ENCODE measurements around the gene MED13L. TPM values are rescaled to one million over a fixed set of nuclear protein-coding genes. Genes with fewer than 3 reads are reported as not detected.

The MED13L gene
- total RNA-seq, 1 donor from 2014 or later, result 36.0 TPM

DNA sequence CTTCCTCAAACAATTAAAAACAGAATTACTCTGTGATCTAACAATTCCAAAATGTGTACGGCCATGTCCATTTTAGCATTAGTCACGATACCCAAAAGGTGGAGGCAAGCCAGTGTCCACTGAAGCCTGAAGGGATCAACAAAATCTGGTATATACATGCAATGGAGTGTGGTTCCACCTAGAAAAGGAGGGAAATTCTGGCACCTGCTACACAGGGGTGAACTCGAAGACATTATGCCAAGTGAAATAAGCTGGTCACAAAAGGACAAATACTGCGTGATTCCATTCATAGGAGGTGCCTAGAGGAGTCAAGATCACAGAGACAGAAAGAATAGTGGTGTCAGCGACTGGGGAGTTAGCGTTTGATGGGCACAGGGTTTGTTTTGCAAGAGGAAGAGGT, 331.4 kb downstream of the MED13L start:
- no peak for DNase-seq (ENCODE audit: low read depth, low spot score)

DNA sequence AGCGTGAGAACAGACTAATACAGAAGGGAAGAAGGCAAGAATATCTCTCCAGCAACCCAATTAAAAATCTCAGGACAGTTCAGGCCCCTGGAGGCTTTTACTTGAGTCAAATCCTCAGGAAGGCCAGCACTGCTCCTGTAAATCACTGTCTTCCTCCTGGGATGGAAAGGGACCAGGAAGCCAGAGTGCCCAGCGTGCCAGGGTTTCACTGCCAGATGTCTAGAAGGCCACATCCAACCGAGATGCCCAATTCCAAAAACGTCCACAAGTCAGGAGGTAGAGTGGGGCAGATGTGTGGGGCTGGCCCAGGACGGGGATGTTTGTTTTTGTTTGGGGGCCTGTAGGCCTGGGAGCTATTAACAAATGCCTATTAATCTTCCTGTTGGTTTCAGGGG, 332.0 kb downstream of the MED13L start:
- DNase-seq (ENCODE audit: low read depth, low spot score), result no peak

DNA sequence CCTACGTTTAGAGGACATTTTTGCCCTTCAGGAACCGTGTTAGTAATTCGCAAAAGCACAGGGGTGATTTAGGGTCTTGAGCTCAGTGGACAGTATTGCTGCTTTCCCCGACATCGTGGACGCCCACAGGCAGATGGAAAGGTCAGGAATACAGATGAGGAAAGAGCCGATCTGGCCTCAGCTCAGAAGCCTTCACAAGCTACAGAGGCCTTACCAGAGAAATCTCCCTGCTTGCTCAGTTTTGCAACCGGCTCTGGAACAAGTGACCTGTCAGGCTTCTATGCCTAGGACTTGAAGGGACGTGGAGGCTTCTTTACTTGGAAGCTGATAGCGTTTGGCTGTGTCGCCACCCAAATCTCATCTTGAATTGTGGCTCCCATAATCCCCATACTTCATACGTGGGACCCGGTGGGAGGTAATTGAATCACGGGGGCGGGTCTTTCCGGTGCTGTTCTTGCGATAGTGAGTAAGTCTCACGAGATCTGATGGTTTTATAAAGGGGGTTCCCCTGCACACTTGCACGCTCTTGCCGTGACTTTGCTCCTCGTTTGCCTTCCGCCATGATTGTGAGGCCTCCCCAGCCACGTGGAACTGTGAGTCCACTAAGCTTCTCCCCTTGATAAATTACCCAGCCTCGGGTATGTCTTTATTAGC, 332.5 kb downstream of the MED13L start:
- DNase-seq (ENCODE audit: low read depth, low spot score), result no peak

DNA sequence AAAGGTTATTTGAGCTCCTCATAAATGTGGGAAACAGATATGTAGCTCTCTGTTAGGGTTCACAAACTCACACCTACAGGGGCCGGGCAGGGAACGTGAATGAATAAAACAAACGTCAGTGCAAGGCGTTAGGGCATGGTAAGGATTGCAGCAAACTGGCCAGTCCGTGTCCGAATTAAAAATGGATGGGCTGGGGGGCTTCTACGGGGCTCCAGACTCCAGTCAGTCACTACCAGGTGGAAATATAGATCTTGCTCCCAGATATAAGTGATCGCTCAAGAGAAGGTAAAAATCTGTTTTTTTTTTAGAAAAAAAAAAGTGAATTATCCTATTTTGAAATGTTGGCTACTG, 333.1 kb downstream of the MED13L start:
- DNase-seq (ENCODE audit: low read depth, low spot score), result no peak

DNA sequence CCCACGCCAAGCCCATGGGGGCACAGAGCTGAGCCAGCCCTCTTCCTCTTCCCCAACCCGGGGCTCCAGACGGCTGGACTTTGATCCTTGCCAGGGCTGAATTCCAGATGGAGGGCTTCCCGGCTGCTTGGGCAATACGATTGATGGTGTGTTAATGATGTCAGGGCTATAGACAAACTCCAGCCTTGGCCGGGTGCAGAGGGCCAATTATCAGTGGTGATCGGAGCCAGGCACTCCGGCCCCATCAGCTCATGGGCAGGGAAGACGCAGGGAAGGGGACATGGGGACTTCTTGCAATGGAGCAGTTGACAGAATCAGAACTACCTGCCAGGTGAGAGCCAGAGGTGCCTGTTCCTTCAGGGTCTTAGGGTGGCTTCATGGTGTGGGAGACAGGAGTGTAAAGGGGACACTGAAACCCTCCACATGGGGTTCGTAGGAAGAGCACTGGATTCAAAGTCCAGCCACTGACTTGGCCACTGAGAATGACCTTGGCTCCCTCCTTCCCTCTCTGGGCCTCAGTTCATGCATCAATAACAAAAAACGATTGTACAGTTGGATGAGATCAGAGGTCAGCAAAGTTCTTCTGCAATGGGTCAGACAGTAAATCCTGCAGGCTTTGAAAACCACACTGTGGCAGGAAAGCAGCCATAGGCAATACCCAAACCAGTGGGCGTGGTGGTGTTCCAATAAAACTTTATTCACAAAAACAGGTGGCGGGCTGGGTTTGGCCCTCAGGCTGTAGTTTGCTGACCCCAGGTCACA, 333.7 kb downstream of the MED13L start:
- no peak for DNase-seq (ENCODE audit: low read depth, low spot score)

DNA sequence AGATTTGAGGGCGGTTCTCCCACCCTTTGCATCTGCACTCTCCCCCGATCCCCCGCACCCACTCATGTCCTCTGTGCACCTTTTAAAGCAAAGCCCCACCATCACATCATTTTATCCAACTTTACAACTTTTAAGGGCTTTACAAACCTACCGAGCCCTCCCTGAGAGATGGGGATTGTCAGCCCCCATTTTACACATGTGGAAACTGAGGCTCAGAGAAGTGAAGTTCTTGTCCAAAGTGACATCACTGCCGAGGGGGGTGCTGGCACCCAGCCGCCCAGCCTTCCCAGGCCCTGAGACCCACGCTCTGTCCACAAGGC, 334.2 kb downstream of the MED13L start:
- DNase-seq (ENCODE audit: low read depth, low spot score), result no peak

DNA sequence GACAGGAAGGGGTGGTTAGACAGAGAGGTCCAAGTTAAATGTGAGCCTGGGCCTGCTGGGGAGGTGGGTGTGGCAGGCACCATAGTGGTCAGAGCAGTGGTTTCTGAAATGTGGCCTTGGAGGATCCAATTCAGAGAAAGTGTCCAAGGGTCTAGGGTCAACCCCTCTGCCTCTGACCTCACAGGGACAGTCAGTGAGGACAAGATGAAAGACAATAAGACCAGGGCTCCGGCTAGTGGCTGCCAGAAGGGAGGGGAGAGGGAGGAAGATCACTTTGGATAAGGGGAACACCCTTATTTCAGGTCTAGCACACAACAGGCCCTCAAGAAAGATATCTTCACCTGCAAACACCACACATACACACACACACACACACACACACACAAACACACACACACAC, 335.1 kb downstream of the MED13L start:
- no peak for DNase-seq (ENCODE audit: low read depth, low spot score)

DNA sequence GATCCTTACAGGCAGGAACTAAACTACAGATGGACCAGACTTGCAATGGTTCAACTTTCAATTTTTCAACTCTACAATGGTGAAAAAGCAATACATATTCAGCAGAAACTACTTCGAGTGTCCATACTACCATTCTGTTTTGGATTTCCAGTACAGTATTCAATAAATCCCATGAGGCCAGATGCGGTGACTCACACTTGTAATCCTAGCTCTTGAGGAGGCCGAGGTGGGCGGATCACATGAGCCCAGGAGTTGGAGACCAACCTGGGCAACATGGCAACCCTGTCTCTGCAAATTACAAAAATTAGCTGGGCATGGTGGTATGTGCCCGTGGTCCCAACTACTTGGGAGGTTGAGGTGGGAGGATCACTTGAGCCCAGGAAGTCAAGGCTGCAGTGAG, 336.1 kb downstream of the MED13L start:
- no peak for DNase-seq (ENCODE audit: low read depth, low spot score)

DNA sequence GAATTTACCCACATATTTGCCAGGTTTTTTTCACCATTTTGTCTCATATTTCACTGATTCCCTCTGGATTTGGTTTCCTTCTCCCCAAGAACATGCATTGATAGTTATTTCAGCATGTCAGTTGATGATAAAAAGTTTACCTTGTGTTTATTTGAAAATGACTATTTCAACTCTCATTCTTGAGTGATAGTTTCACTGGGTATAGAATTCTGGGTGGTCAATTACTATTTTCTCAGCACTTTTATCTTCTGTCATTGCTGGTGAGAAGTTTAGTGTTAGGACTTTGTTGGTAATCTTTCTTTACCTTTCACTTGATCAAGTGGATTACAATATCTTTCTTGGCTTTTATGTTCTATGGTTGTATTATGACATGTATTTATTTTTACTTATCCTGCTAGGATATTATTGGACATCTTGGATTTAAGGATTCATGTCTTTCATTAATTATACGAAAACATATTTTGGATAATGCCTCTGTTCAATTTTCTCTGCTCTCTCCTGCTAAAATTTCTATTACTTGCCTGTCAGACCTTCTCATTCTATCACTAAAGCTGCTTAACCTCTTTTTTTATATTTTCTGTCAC, 338.6 kb downstream of the MED13L start:
- no peak for DNase-seq (ENCODE audit: low read depth, low spot score)

DNA sequence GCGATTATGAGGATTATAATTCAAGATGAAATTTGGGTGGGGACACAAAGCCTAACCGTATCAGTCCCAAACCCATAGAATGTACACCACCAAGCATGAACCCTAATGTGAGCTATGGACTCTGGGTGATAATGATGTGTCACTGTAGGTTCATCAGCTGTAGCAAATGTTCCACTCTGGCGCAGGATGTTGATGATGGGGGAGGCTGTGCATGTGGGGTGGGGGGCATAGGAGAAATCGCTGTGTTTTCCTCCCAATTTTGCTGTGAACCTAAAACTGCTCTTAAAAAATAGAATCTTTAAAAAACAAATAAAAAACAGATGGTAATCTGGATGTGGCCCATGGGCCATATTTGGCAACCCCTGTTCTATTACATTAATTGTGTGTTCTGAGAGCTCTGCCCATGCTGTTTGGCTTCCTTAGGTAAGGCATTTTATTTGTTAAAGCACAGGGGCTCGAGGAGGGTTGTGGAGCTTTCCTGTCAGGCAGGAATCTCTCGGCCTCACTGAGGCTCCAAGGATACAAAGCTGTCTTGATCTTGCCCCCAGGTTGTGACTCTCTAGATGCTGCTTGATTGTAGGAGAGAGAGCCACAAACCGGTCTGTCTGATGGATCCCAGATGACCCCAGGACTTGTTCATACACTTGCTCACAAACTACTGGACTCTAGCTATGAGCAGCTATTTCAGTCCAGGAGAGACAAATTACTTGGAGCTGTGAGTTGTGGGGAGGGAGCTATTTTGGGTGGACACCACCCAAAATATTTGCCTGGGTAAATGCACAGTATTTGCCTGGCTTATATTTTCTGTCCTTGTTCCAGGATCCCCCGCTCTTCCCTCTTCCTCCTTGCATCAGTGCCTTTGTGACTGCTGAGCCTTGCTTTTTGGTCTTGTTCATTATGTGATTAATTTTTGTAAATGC, 340.2 kb downstream of the MED13L start:
- DNase-seq (ENCODE audit: low read depth, low spot score), result no peak

DNA sequence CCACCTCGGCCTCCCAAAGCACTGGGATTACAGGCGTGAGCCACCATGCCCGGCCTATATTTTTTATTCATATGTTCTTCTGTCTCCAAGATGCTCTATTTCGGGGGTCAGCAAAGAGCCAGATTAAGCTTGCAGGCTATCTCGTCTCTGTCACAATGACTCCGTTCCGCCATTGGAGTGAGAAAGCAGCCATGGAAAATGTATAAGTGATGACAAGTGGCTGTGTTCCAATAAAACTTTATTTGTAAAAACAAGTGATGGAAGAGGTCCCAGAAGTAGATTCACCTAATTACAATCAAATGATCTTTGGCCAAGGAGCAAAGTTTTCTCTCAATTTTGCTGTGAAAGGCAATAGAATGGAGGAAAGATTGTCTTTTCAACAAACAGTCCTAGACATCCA, 342.6 kb downstream of the MED13L start:
- no peak for DNase-seq (ENCODE audit: low read depth, low spot score)

DNA sequence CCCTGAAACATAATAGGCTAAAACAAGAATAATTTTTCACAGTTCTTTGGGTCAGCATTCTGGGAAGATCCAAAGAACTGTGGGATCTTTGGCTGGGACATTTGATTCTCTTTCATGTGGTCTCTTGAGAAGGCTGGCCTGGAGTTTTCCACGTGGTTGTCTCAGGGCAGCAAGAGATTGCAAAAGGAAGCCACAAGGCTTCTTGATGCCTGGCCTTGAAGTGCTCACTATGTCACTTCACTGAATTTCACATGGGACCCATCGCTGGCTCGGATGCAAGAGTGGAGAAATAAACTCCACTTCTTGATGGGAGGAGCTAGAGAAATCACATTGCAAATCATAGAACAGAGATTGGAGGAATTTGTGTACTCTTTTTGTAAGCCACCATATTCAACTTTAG, 343.4 kb downstream of the MED13L start:
- no peak for DNase-seq (ENCODE audit: low read depth, low spot score)

DNA sequence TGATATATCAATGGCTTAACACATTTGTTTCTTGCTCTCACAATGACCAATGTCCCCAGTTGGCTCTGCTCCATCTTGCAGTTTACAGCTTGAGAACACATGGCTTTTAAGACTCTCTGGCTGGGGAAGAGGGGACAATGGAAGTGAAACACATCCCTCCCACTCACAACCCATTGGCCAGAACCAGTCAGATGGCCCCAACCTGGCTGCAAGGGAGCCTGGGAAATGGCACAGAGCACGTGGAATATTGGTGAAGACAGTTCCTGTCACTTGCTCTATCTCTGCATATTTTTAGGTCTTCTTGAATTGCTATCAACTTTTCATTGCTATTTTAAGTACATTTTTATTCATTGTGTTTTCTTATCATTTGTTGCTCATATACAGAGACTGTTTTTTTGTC, 345.4 kb downstream of the MED13L start:
- no peak for DNase-seq (ENCODE audit: low read depth, low spot score)

DNA sequence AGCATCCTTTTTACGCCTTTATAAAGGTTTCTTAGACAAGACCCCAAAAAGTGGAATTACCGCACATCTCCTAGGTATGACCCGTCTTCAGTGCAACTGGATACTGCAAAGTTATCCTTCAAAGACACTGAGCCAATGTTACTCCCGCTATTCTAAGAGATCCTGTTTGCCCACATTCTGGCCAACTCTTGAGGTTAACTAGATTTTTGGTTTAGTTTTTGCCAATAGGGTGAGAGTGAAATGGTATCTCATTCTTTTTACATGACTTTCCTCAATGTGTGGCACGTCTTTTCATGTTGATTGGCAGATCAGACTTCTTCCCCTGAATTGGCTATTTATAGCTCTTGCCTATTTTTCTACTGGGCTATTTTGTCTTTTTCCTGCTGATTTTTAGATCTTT, 347.2 kb downstream of the MED13L start:
- no peak for DNase-seq (ENCODE audit: low read depth, low spot score)

DNA sequence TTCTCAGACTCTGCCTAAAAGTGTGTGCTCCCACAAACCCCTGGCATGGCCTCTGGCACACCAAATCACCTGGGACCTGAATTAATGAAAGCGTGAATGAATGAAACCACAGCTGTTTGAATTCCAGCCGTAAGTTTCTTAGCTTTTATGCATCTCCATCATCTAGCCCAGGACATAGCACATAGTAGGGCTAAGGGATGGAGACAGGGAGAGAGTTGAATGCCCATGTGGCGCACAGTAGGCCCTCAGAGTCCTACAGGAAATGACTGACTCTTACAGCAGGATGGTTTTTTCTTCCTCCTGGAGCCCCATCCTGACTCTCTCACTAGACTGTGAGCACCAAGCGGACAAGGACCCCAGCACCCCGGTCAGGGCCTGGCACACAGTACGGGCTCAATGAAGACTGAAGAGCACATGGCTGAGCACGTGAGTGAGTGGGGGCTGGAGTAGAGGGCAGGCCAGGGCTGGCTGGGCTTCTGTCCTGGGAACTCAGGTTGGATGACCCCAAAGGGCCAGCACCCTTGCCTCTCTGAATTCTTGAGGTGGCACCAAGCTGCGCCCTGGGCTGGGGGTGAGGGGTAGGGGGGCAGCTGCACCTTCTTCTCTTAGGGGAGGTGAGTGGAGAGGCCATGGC, 351.3 kb downstream of the MED13L start:
- no peak for DNase-seq (ENCODE audit: low read depth, low spot score)

DNA sequence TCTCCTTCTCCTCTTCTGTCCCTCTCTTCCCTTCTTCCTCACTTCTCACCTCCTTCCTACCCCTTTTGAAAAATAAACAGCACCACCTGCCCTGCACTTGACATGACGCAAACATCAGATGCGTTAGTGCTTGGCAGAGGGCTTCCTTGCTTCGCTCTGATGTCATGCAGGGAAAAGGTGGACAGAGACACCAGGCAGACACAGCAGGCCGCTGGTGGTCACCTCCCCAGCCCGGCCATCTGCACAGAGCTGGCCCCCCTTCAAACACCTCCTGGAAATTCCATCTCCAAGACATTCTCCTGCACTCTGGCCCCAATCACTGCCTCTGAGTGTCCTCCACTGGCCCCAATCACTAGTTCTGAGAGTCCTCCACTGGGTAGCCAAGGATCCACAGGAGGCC, 353.6 kb downstream of the MED13L start:
- no peak for DNase-seq (ENCODE audit: low read depth, low spot score)

DNA sequence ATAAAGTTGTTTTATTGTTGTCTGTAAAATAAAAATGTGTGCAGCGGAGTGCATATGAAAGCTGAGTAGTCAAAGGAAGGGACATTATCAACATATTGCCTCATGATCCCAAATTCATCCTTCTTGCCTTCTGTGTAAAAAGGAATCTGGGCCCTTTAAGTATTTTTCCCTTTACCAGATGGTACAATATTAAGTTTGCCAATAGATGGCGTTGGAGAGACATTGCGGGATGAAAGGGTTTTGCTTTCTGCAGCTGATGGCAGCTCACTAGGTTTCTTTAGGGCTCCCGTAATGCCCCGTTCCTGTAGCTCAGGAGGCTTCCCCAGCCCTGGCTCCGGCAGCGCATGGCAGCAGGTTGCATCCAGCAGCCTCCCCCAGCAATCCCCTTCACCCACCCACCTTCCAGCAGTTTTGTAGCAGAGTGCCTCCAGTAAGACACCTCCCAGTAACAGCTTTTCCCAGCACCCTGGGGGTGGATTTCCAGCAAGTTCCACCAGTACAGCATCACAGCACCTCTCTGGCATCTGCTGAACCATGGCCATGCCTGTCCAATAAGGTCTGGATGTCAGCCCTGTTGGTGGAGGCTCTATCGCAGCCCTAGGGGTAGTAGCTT, 354.4 kb downstream of the MED13L start:
- DNase-seq (ENCODE audit: low read depth, low spot score), result no peak

DNA sequence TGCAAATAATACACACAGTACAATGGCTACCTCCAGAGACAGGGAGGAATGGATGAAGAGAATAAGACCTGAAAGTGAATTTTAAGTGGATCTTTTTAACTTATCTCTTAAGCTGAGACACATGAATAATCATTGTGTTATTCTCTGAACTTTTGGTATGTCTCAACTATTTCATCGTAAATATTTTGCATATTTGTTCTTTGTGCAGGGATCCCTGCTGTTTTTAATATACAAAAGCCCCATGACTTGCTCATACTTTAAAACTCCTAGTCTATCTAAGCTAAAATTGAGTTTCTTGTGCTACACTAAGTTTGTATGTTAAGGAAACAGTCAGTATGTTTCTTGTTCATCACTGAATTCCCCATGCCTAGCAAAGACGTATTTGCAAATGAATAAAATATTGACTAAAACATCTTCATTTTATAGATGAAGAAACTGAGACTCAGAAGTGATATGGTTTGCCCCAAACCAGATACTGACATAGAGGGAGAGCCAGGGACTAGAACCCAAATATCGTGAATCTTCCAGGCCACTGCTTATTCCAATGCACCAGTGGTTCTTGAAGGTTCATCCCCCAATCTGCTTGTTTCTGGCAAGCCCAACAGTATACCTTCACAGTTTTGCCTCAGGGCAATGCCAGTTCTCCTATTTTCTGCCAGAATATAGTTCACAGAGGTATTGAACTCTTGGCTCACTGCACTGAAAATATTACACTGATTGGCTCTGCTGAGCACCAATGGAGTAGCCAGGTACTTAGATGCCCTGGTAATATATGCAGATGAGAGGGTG, 356.9 kb downstream of the MED13L start:
- no peak for DNase-seq (ENCODE audit: low read depth, low spot score)

DNA sequence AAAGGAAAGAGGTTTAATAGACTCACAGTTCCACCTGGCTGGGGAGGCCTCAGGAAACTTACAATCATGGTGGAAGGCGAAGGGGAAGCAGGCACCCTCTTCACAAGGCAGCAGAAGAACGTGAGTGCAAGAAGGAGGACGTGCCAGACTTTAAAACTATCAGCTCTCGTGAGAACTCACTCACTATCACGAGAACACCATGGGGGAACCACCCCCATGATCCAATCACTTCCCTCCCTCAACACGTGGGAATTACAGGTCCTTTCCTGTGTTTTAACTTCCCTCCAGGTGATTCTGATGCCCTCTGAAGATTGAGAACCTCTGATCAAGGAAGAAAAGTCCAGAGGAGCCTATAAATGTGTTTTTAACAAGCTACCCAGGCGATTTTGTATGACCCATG, 358.7 kb downstream of the MED13L start:
- no peak for DNase-seq (ENCODE audit: low read depth, low spot score)

DNA sequence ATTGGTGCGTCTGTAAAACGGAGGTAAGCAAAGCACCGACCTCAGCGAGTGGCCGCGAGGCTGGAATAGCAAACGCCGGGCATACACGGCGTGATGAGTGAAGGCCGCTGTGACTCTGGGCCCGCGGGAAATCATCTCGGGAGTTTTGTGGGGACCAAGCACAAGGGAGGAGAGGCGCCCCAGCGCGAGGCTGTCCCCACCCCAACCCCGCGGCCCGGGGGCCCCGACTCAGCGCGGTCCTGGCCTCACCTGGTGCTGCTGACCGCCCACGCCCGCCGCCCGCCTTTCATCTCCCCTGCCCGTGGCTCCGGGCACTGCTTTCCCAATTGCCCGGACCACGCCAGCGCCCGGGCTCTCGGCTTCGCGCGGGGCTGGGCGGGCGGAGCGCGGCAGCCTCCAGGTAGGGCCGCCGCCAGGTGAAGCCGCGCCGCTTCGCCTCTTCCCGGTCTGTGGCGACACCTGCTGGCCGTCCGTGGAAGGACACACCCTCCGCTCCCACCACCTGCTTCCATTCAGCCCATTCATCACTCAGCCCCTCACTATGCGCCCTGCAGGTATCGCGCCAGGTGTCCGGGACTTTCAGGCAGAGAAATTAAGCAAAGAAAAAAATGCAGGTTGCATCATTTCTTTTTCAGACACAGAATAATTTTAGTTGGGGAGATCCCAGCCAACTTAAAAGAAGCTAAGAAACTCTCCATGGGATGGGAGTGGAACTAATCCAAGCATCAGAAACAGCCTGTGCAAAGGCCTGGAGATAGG, 360.4 kb downstream of the MED13L start:
- DNase-seq (ENCODE audit: low read depth, low spot score), result no peak
